Fibroblast of skin of right biceps (primary cell): ENCODE measurements around the gene GALNT14.
"Not testable (repeated sequence)": the region's sequence is repeated elsewhere in the genome, so short reads cannot be mapped to it uniquely, and the experiment has no call there.

Source experiments
- DNase-seq: peaks from one replicate; pipeline ENCODE4 v3.0.0-alpha.2; 2013

The GALNT14 gene, protein sequence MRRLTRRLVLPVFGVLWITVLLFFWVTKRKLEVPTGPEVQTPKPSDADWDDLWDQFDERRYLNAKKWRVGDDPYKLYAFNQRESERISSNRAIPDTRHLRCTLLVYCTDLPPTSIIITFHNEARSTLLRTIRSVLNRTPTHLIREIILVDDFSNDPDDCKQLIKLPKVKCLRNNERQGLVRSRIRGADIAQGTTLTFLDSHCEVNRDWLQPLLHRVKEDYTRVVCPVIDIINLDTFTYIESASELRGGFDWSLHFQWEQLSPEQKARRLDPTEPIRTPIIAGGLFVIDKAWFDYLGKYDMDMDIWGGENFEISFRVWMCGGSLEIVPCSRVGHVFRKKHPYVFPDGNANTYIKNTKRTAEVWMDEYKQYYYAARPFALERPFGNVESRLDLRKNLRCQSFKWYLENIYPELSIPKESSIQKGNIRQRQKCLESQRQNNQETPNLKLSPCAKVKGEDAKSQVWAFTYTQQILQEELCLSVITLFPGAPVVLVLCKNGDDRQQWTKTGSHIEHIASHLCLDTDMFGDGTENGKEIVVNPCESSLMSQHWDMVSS

DNA sequence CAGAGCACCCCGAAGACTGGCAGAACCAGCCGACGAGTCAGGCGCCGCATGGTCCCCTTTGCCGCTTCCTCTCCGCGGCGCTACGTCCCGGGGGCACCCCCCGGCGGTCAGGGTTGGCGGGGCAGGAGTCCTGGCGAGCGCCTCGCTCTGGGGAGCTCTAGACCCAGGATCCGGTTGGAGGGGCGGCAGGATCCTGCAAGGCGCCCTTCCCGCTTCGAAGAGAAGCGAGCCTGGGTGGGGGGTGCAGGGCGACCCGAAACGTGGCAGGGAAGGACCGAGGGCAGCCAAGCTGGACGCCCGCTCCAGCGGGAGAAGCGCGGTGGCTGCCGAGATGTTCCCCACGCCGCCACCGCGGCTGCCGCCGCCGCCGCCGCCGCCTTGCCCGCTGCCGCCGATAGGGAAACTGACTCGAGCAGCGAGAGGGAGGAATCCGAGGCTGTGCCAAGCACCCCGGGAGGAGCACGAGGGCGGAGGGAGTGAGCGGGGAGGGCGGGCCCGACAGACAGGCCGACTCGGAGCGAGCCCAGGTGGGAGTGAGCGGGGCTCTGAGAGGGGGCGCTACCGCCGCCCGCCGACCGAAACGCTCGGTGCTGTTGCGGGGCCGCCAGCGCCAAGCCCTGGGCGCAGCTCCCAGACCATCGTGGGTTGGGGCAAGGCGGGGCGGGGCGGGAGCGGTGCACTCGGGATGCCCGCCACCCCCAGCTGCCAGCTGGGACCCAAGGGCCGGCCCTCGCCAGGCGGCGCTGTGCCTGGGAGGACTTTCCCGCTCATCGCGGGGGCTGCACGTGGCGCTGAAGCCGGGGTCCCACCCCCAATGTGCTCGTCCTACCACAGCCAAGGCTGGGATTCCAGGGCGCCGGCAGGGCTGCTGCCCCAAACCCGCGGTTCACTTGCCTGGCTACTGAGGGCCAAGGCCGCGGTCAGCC is at the start of gene GALNT14:
GALNT14 (minus strand) TSS at position 404 of the 926 bp plus-strand sequence; CDS start at position 50, 354 bp downstream.
- DNase-seq = peak; percentile 70

DNA sequence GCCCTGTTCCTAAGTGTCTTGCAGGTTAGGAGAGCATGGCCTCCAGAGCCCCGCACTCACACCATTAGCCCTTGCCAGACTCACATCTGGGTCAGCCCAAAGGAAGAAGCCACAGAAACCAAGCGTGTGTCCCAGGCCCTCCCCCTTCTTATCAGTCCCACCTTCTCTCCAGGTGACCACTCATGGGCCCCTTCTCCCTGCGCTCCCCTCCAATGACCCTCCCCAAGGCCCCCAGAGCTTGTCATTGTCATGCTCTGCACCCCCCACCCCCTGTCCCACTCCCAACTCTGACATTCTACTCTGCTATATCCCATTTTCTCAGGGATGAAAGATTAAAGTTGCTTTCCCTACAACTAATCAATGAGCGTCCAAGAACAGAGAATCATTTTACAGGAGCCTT is 48.9 kb upstream of the GALNT14 start:
- DNase-seq = no peak

DNA sequence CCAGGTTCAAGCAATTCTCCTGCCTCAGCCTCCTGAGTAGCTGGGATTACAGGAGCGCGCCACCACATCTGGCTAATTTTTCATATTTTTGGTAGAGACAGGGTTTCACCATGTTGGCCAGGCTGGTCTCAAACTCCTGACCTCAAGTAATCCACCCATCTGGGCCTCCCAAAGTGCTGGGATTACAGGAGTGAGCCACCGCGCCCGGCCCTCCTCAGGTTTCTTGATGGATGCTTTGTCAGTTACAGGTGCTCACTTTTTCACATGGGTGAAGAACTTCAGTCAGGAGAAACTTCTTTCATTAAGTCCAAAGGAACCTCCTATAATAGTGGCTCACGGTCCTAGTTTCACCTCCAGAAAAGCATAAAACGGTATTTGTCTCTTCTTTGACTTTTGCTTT is 45.7 kb upstream of the GALNT14 start:
- not testable (repeated sequence) for DNase-seq

DNA sequence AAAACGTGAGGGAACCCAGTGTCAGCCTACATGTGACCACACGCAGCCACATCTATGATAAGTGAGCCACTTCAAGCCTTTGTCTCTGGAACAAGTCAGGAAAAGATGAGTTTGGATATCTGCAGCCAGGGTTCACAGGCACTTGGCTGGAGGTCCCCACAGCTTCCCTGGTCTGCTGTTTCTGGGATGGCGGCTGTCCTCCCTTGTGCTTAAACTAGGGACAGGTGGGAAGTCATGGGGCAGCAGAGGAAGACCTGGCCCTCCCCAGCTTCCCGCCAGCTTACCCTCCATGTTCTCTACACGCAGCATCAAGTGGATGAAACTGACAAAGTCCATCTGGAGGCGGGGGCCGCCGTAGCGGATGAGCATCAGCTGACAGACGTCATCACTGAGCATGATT is 38.5 kb upstream of the GALNT14 start:
- DNase-seq = no peak

DNA sequence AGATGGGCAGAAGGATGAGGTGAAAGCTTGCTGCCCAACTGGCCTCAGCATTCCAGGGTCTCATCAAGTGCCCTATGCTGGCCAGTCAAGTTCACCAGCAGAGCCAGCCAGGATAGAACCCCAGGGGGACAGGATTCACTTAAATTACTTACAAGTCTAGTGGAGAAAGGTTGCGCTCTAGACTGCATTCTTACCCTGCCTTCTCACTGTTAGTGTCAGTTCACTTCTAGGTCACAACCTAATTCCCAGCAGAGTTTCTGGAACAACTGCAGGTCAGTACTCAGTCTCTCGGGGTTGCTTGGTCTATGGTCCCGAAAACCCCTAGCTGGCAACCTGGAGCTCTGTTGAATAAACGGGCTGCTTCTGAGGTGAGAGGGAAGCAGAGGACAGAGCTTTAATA is 32.9 kb upstream of the GALNT14 start:
- no peak for DNase-seq

DNA sequence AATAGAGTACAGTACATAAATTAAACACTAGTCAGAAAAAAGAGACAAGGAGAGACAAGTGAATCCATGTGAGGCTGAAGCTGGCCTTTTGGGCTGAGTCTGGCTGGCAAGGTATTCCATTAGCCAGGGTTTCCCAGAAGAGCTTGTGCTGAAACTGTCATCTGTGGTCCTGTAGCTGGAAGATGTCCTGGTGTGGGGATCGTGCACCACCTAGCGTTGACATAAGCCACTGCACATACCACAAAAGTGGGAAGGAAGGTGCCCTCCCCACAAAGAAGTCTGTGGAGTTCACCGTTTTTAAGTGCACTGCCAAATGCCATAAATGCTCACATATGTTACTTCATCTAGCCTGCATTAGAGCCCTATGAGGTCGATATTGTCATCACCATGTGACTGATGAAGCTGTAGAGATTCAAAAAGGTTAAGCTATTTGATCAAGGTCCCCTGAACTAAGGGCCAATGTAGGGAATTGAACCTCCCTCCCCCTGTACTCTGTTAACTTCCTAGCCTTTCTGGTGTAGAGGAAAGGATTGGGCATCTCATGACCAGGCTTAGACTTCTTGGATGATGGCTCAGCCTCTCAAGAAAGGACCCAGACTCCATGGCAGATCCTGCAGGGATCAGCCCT is 31.9 kb upstream of the GALNT14 start:
- DNase-seq = peak; percentile 64

DNA sequence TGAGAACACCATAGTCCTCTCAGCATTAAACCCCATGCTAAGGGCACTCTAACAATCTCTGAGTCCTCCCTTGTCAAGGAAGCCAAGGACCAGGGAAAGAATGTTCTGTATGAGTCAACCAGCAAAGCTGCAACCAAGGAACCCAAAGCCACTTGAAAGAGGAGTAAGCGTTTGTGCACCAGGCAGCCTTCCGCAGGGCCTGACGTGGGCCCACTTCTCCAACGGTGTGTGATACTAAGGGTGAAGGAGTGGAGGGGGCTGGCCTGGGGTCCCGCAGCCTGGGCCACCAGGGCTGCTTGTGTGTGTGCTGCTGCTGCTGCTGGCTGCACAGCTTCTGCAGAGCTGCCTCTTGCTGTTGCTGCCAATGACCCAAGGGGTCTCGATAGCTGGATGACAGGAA is 30.1 kb upstream of the GALNT14 start:
- DNase-seq = peak; percentile 21

DNA sequence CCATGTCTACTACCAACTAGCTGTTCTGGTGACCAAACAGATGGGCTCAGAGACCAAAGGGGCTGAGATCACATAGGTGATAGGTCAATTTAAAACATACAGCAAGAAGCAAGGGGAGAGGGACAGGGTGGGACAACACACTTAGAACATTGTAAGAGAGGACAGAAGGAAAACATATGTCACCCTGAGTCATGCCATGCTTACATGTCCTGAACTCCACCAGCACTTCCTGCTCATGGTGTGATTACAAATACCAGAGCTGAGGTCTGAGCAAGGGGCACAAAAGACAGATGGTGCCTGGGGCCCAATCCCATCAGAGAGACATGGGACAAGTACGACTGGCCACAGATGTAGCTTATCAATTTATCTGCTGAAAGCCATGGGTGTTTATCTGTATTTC is 28.7 kb upstream of the GALNT14 start:
- DNase-seq = no peak

DNA sequence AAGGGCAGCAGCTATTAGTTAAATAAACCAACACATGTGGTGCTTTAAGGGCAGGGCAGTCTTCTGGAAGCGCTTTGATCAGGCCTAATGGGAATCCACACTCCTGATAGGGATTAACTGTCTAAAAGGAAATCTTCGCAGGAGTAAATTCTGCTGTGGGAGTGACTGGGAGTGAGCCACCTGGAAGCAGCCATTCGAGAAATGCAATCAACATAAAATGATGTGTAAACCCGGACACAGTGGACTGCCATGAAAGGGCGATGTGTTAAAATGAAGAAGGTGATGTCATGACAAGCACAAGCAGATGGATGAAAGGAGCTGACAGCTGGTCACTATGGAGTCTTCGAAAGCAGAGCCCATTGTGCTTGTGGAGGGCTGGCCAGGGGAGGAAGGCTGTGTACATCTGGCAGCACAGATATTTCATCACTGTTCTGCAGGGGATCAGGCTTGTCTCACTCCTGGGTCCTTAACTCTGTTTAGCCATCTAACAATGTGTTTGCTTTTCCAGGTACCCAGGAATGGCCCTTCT is 24.8 kb upstream of the GALNT14 start:
- DNase-seq = no peak

DNA sequence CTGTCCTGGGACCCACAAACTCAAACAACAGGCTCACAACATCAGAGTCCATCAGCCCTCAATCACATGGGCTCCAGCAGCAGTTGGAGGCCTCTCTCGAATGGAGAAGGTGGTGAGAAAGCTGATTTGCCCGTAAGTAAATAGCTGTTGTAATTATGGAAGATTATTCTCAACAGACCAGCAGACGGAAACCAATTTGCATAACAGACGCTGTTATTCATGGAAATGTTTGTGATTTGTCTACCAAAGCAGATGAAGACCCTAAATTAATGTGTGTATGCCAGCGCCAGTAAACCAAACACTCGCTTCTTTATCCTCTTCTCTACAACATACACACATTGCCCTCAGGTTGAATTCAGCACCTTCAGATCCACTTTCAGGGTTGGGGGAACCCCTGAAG is 23.4 kb upstream of the GALNT14 start:
- no peak for DNase-seq

DNA sequence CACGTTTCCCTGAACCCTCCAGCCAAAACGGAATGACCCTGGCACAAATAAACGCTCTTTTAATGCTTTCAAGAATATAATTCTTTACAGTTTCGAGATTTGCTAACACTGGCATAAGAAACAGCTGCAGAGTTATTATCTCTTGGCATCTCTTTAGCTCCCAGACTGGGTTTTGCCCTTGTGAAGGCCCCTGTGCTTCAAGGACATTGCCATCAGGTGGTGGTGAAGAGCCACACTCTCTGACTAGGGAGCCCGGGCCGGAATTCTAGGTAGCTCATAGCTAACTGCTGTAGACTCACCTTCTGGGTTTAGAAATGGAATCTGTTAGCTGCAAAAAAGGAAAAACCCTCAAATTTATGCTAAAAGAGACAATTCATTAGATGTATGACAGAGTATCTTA is 13.3 kb upstream of the GALNT14 start:
- no peak for DNase-seq

DNA sequence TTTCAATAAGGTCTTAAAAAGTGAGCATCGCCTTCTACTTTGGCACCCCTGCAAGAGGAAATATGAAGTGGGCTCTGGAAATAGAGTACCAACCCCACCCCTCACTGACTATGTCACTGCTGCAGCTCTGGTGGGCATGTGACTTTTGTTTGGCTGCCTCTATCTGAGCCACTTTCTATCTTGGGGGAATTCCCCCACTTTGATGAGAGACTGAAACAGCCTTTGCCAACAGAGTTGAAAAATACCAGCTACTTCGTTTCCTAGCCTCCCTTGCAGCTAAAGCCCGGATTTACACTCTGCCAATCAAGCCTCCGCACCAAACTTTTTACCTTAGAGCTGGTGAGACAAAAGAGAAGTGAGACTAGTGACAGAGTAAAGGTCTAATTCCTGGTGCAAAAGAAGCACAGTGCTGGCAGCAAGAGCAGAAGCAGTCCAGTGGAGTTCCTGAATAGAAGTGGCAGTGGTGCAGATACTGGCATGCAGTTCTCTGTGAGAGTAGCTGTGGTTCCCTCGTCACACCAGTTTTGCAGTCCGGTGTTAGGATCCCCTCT is 12.0 kb upstream of the GALNT14 start:
- no peak for DNase-seq

DNA sequence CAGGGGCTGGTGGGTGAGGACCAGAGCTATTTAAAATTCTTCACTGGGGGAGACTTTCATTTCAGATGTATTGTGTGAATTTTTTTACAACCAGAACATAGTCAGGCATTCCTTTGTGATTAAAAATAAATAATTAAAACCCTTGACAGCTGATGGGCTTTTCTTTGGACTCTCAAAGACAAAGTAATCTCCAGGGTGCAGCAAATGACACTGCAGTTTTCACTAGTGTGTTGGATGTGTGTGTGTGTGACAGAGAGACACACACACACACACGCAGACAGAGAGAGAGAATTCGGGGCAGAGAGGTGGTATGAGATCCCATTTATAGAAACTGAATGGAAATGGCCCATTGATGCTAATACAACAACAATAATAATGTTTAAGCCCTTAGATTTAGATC is 10.3 kb upstream of the GALNT14 start:
- DNase-seq = peak; percentile 21

DNA sequence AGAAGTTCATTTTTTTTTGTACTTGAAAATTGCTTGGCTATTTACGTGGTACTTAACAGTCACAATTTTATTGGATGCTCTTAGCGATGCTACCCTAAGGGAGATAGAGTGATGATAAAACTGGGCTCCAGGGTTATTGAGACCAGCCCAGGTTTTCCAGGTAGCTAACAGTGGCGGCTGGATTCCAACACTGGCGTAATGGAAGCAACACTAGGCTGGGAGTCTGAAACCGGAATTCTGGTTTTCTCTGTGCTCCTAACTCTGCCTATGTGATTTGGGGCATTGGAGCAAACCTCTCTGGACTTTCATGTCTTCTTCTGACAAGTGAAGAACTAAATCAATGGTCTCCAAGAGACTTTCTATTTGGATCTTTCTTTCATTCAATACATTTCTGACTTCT is 9.4 kb upstream of the GALNT14 start:
- no peak for DNase-seq

DNA sequence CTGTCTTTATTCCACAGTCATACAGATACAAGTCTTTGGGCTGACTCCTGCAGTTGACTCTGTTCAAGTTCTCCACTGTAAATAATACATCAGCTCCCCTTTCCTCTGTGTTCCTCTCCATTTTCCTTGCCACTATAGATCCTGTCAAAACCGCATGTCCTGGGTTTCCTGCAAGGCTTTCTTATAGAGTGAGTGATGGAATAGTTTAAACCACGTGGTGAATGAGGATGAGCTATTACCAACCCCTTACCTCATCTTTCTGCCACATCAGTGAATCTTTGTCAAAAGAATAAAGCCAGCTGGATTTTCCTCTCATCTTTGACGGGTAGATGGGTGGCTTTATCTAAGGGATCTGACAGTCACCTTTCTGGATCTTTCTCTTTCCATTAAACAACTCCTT is 3.9 kb upstream of the GALNT14 start:
- peak; percentile 45 for DNase-seq

DNA sequence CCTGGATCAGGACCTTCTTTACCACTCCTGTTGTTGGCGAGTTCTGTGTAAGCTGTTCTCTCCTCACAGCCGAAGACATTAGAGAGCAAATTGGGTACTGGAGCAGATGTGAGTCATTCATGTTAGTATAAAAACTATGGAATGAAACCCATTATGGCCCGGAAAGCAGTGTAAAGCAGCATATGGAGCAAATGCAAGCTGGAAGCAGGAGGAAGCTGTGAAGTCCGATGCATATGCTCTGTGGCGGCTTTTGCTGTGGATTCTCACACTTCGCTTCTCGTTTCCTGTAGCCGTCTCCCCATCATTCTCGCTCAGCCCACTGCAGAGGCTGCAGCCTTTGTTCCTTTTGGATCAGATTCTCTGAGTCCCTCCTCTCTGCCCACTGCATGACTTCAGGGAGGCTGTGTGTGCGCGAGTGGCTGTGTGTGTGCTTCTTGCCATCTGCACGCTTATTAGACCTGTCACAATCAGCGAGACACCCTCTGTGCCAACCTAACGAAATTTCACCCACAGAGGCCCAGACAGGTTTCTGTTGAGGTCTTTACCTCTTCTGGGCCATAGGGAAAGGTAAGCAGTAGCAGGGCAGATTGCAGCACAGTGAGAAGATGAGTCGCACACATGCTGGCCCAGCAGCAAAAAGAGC is 3.3 kb upstream of the GALNT14 start:
- DNase-seq = peak; percentile 72

DNA sequence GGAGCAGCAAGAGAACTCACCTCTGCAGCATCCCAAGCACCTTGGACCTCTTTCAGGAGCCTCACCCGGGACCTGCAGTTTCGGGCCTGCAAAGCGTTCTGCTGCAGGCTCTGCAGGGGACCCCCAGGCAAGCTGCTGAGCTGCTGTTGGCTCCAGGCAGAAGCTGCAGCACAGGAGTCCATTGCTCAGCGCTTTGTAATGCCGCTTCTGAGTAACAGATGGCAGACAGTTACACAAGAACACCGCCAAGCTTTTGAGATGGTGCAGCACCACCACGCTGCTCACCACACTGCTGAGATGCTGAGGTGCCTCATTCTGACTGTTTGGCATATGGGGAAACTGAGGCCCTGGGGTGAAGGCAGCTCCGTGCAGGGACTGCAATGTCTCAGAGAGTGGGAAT is 1.9 kb upstream of the GALNT14 start:
- DNase-seq = peak; percentile 64

DNA sequence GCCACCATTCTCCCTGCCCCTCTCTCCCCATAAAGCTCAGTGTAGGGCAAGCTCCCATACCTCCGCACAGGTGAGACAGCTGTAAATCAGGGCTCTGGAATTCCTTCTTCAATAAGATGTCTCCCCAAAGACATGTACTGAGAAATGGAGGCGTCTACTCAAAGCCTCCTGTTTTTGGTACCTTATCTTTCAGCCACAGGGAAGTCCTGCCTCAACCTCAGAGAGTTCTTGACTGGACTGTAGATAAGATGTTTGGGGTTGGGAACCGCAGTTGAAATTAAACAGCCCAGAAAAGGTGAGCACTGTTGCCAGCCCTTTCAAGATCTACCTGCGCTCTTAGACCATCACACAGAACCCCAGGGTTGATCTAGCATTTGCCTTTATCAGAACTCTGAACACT is 1.4 kb upstream of the GALNT14 start:
- DNase-seq = no peak

DNA sequence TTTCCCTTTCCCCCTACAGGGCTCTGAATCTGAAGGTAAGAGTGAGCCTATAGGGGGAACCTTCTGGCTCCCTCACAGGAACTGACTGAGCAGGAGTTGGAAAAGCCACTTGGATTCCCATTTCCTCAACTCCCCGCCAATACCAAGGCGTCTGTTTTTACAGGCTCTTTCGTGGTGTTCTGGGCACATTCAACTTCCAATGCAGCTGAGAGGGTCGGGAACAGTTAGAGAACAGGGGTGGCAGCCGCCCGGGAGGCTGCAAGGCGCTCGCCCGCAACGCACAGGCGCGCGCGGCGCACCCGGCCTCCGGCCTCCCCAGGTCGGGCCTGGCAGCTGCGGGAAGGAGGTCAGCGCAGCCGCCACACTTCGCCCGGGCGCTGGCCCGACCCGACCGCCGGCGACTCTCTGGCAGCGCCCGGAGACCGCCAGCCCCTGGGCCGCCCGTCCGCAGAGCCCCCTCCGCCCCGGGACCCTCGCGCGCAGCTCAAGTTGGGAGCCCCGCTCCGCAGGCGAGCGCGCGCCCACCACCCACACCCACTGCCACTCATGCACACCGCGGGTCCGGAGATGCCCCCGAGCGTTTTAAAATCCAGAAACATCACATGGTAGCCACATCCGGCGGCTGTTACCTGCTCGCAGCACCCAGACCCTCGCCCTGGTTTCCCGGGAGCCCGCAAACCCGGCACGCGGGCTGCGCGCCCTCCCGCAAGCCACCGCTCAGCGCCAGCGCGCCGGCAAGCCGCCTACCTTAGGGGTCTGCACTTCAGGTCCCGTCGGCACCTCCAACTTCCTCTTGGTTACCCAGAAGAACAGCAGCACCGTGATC is 816 bp downstream of the GALNT14 start:
- peak; percentile 36 for DNase-seq

DNA sequence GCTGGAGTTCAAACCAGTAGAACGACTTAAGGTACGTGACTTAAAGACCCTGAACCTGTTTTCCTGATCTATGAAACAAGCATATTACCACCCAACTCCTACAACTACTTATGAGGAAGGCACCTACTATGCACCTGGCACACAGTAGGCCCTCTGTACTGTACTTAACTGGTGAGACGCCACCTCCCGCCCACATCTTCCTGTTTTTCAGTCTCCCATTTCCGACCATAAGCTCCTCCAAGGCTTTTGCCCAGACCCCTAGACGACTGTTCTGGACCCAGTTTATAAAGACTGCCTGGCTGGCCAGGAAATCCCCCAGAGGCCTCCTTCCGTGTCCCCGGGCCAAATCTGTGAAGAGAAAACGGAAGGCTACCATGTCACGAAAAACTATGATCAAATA is 1.5 kb downstream of the GALNT14 start:
- DNase-seq = no peak

DNA sequence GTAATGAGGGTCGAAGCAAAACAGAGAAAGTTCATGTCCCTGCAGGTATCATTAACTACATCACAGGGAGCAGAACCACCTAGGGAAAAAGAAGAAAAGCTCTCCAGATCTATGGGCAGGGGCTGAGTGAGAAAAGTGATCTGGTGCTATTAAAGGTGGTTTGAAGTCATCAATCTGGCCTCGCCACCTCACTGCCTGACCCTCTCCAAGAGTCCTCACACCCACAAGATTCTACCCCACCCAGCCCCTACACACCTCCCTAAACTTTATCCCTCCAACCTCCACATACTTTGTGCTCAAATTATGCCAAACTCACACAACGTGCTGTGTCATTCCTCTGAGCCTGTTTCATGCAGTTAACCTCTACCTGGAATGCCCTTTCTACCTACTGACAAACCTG is 2.2 kb downstream of the GALNT14 start:
- DNase-seq = no peak
